ENCODE results near the gene ATXN7L3. TPM values are rescaled to one million over a fixed set of nuclear protein-coding genes. Genes with fewer than 3 reads are reported as not detected.

ATXN7L3 gene
- total RNA-seq, 1 donor from 2014 or later, result 32.4 TPM

DNA sequence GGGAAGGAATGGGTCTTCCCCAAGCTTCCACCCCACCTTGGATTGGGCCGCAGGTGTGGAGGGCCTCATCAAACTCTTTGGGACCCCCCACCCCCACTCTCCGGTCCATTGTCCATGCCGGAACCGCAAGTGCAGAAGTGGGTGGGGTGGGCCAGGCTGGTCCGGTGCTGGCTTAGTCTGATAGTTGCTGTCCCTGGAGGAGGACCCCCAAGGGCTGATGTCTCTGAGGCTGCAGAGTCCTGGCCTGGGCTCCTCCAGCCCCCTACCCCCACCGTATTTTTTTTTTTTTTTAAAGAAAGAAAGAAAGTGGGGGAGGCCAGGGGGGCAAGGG is 7.1 kb upstream of the ATXN7L3 start:
- no peak for FAIRE-seq
- TF ChIP-seq, protein P1, sequence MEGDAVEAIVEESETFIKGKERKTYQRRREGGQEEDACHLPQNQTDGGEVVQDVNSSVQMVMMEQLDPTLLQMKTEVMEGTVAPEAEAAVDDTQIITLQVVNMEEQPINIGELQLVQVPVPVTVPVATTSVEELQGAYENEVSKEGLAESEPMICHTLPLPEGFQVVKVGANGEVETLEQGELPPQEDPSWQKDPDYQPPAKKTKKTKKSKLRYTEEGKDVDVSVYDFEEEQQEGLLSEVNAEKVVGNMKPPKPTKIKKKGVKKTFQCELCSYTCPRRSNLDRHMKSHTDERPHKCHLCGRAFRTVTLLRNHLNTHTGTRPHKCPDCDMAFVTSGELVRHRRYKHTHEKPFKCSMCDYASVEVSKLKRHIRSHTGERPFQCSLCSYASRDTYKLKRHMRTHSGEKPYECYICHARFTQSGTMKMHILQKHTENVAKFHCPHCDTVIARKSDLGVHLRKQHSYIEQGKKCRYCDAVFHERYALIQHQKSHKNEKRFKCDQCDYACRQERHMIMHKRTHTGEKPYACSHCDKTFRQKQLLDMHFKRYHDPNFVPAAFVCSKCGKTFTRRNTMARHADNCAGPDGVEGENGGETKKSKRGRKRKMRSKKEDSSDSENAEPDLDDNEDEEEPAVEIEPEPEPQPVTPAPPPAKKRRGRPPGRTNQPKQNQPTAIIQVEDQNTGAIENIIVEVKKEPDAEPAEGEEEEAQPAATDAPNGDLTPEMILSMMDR (IDR thresholded peaks at IDR 0.05; ENCODE audit: insufficient read depth, low read length, severe bottlenecking), result no peak

DNA sequence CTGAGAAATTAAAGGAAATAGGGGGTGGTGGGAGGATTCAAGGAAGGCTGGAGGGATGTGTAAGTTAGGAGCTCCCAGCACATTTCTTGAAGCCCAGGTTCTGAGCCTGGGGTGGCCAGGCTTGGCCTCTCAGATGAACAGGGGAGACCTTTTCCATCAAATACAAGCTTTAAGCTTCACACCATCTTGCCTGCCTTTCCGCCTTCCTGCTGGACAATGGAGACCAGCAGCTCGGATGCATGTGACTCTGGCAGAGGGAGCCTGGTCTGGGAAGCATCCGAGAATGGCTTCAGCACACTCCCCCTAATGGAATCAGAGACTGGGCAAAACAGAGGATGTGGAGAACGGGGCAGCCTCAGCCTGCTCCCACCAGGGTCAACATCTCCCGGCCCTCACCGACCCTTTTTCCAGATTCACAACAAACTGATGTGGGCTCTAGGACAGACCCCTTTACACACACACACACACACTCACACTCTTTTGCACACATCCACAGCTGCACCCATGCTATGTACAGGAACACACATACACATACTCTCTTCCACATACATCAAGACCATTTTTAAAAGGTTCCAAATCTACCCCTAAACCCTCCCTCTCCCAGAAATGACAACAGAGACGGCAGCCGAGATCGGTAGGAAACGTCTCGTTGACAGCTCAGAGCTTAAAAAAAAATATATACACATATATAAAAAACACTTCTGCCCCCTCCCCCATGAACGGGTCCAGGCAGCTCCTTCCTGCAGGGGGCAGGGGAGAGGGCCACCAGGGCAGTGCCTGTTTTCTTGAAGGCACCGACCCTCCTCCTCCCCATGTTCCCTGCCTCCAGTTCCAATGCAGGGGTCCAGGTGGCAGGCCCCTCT is 6.5 kb upstream of the ATXN7L3 start:
- DNase-seq (ENCODE audit: low read depth) (no peak), FAIRE-seq (no peak)
- TF ChIP-seq, protein P1 (IDR thresholded peaks at IDR 0.05; ENCODE audit: insufficient read depth, low read length, severe bottlenecking), result peak; percentile 41
- Histone ChIP-seq H3K4me3 (ENCODE audit: low read depth, low read length) (no peak overlapping the region), H3K27me3 (ENCODE audit: control insufficient read depth, insufficient read depth, low read length) (no peaks in the 10 kb centered on the region), H3K36me3 (ENCODE audit: control insufficient read depth, insufficient read depth, low read length) (peaks cover 23% of the 10 kb centered on the region)

More for the DNA sequence above, 7.1 kb upstream of the ATXN7L3 start:
- Histone ChIP-seq H3K36me3 (ENCODE audit: control insufficient read depth, insufficient read depth, low read length) (peaks cover 27% of the 10 kb centered on the region), H3K27me3 (ENCODE audit: control insufficient read depth, insufficient read depth, low read length) (no peaks in the 10 kb centered on the region), H3K4me3 (ENCODE audit: low read depth, low read length) (no peak overlapping the region)
- no peak for DNase-seq (ENCODE audit: low read depth)

DNA sequence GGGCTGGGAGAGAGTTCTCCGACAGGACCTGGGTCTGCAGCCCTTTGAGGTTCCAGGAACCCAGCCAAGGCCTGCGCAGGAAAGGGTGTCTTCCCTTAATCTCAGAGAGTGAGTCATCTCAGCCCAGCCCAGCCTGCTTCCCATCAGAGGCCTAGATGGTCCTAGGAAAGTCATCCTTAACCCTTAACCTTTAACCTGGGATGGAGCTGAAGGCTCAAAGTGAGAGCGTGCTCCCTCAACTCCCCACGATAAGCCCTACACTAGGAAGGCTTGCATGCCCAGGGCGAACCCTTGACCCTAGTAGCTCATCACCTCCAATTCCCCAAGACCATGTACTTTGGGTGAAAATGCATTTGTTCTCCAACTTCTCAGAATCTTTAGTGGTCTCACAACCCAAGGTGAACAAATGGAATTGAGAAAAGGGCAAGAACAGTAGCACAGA is 4.8 kb upstream of the ATXN7L3 start:
- FAIRE-seq (peak; percentile 7), DNase-seq (ENCODE audit: low read depth) (peak; percentile 61)
- Histone ChIP-seq H3K4me3 (ENCODE audit: low read depth, low read length) (no peak overlapping the region), H3K27me3 (ENCODE audit: control insufficient read depth, insufficient read depth, low read length) (no peaks in the 10 kb centered on the region), H3K36me3 (ENCODE audit: control insufficient read depth, insufficient read depth, low read length) (peaks cover 10% of the 10 kb centered on the region)
- TF ChIP-seq, protein P1 (IDR thresholded peaks at IDR 0.05; ENCODE audit: insufficient read depth, low read length, severe bottlenecking), result no peak

GRCh38 chr17:44203731-44204440 is 4.2 kb upstream of the ATXN7L3 start:
- FAIRE-seq (no peak), DNase-seq (ENCODE audit: low read depth) (peak; percentile 37)
- TF ChIP-seq, protein P1 (IDR thresholded peaks at IDR 0.05; ENCODE audit: insufficient read depth, low read length, severe bottlenecking), result peak; percentile 56

GRCh38 chr17:44202756-44203155 is 3.1 kb upstream of the ATXN7L3 start:
- Histone ChIP-seq H3K36me3 (ENCODE audit: control insufficient read depth, insufficient read depth, low read length) (peaks cover 8% of the 10 kb centered on the region), H3K4me3 (ENCODE audit: low read depth, low read length) (no peak overlapping the region), H3K27me3 (ENCODE audit: control insufficient read depth, insufficient read depth, low read length) (no peaks in the 10 kb centered on the region)
- TF ChIP-seq, protein P1 (IDR thresholded peaks at IDR 0.05; ENCODE audit: insufficient read depth, low read length, severe bottlenecking), result no peak
- DNase-seq (ENCODE audit: low read depth), result no peak
- no peak for FAIRE-seq

More at GRCh38 chr17:44203731-44204440, 4.2 kb upstream of the ATXN7L3 start:
- H3K27me3 ChIP-seq (ENCODE audit: control insufficient read depth, insufficient read depth, low read length), result no peaks in the 10 kb centered on the region
- H3K4me3 ChIP-seq (ENCODE audit: low read depth, low read length), result no peak overlapping the region
- peaks cover 8% of the 10 kb centered on the region for H3K36me3 ChIP-seq (ENCODE audit: control insufficient read depth, insufficient read depth, low read length)

Measured in bronchial epithelial cell (primary cell).